Stimulated activated CD8-positive, alpha-beta memory T cell treated with anti-CD3 and anti-CD28 coated beads, Interleukin-4, amount 100 ng/mL, for 4 hours (primary cell): ENCODE results near the gene ULK1.

ENCODE experiments used
- DNase-seq, 2 donors: peaks; one replicate each; pipeline ENCODE4 v3.0.0-alpha.2; 2020; ENCODE audit warnings: low read depth in 2 of 2, low spot score in 1 of 2

ULK1 gene

GRCh38 chr12:131894313-131894860 lies at the start of gene ULK1:
ULK1 (plus strand) TSS chr12:131894622; CDS start chr12:131895002, 380 bp downstream.
- peak; percentile 79 to 80 for DNase-seq

DNA sequence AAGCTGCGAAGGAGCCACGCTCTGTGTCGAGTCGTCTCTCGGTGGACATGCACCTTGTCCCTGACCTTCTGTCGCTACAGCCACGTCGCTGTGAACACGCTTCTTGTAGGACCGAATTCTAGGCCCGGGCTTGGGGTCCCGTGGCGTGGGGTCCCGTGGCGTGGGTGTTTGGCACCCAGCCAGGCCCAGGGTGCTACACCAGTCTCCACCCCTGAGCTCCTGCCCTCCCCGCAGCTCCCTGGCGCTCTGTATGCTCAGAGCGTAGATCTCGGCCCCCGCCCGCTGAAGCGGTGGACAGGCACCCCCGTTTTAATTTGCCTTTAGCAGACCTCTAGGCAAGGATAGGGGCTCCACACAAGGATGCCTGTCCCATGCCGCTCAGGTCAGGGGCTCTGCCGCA lies 49.8 kb upstream of the ULK1 start:
- no peak for DNase-seq

DNA sequence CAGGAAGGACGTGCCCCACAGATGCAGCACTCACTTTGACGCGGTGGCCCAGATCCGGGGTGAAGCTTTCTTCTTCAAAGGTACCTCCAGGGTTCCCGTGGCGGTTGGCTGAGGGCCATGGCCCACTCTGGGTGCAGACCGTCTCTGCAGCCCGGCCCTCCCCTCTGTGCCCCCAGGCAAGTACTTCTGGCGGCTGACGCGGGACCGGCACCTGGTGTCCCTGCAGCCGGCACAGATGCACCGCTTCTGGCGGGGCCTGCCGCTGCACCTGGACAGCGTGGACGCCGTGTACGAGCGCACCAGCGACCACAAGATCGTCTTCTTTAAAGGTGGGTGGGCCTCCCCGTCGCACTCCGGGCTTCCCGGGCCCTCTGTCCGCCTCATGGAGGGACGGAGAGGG lies 49.3 kb upstream of the ULK1 start:
- DNase-seq: no peak

- DNase-seq: no peak
Observed at GRCh38 chr12:131847456-131847855, 47.0 kb upstream of the ULK1 start.

- no peak for DNase-seq
Observed at GRCh38 chr12:131848753-131849152, 45.7 kb upstream of the ULK1 start.

DNA sequence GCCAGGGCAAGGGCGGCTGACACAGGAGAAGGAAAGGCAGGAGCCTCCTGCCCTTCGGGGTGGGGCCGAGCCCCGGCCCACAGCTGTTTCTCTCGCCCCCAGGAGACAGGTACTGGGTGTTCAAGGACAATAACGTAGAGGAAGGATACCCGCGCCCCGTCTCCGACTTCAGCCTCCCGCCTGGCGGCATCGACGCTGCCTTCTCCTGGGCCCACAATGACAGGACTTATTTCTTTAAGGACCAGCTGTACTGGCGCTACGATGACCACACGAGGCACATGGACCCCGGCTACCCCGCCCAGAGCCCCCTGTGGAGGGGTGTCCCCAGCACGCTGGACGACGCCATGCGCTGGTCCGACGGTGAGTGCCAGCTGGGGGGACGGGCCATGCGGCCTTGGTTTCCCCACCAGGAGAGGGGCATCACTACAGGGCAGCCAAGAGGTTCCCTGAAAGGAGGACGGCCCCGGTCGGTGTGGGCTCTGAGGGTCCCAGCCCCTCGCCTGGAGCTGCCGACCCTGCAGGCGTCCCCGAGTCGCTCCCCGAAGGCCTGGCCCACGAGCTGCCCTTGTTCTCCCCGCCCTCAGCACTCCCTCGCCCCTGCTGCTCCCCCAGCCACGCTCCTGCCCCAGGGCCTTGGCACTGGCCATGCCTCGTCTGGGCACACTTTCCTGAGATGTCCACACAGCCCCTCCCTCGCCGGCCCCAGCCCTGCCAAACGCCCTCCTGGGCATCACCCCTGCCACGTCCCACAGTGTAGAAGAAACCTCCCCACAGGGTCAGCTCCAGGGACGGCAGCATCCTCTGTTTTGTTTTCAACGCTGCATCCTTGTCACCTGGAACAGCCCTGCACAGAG lies 44.5 kb upstream of the ULK1 start:
- no peak for DNase-seq

DNA sequence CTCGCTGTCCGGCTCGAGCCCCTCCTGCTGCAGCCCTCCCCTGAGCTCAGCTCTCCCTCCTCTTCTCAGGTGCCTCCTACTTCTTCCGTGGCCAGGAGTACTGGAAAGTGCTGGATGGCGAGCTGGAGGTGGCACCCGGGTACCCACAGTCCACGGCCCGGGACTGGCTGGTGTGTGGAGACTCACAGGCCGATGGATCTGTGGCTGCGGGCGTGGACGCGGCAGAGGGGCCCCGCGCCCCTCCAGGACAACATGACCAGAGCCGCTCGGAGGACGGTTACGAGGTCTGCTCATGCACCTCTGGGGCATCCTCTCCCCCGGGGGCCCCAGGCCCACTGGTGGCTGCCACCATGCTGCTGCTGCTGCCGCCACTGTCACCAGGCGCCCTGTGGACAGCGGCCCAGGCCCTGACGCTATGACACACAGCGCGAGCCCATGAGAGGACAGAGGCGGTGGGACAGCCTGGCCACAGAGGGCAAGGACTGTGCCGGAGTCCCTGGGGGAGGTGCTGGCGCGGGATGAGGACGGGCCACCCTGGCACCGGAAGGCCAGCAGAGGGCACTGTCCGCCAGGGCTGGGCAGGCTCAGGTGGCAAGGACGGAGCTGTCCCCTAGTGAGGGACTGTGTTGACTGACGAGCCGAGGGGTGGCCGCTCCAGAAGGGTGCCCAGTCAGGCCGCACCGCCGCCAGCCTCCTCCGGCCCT lies 43.4 kb upstream of the ULK1 start:
- no peak for DNase-seq

DNA sequence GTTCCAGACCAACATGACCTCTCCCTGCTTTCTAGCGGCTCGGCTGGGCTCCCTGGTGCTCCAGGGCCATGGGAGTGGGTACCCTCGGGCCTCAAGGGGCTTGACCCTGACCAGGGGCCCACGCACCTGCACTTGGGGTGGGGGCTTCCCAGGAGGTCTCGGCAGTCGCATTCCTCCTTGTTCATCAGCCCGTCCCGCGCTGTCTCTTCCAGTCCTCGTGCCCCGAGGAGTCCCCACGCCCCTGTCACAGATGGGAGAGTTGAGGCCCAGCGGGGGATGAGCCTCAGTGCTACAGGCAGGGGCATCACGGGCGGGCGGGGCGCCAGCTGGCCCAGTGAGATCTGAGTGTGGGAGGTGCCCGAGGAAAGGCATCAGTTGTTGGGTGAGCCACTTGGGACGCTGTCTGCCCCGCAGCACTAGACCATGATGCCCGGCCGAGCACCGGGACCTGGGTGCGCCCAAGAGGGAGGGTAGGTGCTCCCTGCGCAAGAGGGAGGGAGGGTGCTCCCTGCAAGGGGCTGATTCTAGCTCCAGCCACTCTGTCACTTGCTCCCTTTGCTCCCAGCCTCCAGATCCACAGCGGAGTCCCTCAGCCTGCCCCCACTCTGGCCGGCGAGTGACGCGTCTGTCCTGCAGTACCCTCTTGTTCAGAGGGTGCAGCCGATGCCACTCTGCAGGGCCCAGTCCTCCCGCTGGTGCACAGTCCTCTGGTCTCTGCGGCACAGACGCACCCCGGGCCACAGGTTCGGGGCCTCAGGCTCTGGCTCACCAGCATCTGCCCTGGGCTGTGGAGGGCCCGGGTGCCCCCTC lies 42.5 kb upstream of the ULK1 start:
- DNase-seq: no peak

DNA sequence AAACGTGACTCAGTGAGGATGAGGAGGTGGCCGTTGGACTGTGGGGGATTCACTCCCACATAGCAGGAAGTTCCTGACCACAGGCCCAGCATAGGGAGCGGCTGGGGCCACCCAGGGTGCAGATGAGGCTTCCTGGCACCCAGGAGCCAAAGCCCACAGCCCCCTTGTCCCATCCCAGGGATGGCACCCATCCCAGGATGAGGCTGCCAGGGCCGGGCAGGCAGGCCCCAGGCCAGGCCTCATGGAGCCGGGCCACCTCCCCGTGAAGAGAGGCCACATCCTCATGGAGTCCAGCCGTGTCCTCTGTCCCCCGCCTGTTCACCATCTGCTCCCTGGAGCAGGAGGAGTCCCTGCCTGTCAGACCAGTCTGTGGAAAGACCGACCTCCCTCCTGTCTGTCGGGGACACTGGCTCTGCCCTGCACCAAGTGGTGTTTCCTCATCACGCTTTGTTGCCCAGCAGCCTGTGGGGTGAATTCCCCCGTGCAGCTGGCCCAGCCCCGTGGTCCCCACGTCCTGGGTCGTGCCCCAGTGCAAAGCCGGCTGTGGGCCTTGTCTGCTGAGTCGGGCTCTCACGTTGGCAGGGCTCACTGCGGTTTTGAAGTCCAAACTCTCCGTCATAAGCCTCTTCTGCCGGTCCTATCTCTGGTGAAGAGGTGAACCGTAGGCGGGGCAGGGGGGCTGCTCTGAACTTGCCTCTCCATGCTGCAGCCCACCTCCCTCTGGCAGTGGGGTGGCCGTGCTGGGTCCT lies 41.7 kb upstream of the ULK1 start:
- DNase-seq: no peak

GRCh38 chr12:131853832-131854797 lies 40.3 kb upstream of the ULK1 start:
- DNase-seq: no peak

GRCh38 chr12:131854861-131855476 lies 39.5 kb upstream of the ULK1 start:
- no peak for DNase-seq

- no peak for DNase-seq
Observed at GRCh38 chr12:131855521-131856142, 38.8 kb upstream of the ULK1 start.

- DNase-seq: no peak
Observed at GRCh38 chr12:131856366-131857097, 37.9 kb upstream of the ULK1 start.

DNA sequence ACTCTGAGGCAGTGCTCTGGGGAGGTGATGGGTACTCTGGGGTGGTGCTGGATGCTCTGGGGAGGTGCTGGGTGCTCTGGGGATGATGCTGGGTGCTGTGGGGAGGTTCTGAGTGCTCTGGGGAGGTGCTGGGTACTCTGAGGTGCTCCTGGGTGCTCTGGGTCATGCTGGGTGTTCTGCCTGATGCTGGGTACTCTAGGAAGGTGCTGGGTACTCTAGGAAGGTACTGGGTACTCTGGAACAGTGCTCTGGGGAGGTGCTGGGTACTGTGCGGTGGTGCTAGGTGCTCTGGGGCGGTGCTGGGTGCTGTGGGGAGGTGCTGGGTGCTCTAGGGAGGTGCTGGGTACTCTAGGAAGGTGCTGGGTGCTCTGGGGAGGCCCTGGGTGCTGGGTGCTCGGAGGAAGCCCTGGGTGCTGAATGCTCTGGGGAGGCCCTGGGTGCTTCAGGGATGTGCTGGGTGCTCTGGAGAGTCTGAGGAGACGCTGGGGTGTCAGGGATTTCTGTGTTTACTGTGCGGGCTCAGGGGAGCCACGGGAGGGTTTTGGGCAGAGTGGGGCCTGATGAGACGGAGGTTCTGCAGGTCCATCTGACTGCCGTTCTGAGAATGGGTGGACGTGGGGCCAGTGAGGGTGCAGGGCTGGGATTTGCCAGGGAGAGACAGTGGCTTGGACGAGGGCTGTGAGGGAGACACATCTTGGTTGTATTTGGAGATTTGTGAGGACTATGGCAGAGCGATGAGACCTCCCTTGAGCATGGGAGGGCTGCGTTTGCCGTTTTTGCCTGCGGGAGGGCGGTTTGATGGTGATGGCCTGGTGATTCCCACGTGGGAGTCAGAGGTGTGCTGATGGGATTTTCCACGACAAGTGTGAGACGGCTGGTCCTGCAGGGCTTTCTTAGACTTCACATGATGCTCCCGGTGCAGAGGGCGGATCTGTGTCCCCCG lies 36.2 kb upstream of the ULK1 start:
- no peak for DNase-seq

DNA sequence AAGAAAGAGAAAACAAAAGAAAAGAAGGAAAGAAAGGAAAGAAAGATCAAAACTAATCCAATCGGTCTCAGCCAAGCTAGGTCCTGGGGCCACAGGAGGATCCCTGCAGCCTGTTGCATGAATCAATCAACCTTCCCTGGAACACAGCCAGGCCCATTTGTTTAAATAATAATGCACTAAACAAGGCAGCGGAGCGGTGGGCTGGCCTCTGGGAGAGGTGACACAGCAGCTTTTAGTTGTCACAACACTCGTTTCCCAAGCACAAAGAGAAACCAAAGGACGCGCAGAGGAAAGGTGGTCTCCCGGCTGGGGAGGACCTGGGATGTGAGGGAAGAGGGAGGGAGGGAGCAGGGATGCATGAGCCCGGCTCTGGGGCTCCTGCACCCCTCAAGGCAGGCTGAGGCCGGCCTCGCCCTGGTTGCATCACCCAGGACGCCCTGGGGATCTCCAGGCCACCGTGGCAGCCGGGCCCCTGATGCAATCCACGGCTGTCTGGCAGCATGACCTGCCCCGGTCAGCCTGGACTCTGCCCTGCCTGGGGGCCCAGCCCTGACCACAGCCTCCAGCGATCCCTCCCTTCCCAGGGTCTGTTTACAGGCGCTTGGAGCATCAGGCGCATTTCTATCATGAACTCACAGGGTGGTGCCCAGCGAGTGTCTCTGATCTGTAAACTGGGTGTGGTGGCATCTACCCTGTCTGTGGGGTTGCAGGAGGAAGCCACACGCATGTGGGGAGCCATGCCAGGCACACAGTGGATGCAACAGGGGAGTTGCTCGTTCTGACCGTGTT lies 33.8 kb upstream of the ULK1 start:
- DNase-seq: no peak
